Raji (cell line): ENCODE measurements around the gene DCLK1.

Source experiments
- POLR2A ChIP-seq: IDR thresholded peaks from 2 replicates; pipeline ENCODE4 v1.6.1; 2011; ENCODE audit warnings: low read depth, low read length, control low read depth; ENCODE audit not compliant: insufficient read depth

DCLK1 gene

DNA sequence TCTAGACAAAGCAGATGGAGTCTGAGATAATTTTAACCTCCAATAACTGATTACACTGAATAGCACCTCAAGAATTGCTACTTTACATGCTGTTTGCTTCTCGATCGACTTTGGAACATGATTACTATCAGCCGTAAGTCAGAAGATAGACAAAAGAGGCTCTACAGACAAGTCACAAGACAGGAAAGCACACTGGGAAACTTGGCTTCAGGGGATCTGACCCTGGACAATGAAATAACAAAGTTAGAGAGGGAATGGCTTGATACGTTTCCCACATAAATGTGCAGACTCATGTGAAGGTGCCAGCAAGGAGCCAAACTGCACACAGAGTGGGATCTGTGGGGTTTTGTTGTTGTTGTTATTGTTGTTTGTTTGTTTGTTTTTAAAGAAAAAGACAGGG, 28.5 kb downstream of the DCLK1 start:
- TF ChIP-seq POLR2A = no peak

DNA sequence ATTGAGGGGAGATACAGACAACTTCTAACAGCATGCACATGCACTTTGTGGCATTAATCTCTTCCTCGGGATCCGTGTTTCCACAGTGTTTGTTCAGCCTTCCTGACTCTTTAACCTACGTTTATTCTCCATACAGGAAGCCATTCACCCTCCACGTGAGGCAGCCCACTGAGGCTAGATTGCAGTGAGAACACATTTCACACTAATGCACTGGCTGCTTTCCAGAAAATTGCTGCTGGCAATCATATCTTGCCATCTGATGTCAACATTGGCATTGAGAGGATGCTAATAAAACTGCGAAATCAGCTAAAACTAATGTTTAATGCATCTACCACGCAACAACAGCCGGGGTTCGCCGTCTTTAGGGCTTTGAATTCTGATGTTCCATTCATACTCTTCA, 30.0 kb downstream of the DCLK1 start:
- no peak for TF ChIP-seq POLR2A

DNA sequence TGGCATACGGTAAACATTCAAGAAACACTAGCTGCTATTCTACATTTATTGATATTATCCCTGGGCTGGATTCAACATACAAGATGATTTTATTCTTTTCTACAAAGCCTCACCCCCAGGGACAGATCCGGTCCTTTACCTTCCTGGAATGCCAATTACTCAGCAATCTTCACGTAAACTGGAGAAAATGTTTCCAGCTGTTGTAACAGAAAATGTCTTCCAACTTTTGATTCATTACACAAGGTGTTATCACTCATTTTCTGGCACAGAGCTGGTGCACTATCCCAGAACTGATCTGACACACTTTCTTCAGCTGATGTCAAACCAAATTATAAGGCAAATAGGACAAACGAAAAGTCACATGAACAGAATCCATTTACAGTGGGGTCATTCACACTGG, 33.1 kb downstream of the DCLK1 start:
- no peak for TF ChIP-seq POLR2A

DNA sequence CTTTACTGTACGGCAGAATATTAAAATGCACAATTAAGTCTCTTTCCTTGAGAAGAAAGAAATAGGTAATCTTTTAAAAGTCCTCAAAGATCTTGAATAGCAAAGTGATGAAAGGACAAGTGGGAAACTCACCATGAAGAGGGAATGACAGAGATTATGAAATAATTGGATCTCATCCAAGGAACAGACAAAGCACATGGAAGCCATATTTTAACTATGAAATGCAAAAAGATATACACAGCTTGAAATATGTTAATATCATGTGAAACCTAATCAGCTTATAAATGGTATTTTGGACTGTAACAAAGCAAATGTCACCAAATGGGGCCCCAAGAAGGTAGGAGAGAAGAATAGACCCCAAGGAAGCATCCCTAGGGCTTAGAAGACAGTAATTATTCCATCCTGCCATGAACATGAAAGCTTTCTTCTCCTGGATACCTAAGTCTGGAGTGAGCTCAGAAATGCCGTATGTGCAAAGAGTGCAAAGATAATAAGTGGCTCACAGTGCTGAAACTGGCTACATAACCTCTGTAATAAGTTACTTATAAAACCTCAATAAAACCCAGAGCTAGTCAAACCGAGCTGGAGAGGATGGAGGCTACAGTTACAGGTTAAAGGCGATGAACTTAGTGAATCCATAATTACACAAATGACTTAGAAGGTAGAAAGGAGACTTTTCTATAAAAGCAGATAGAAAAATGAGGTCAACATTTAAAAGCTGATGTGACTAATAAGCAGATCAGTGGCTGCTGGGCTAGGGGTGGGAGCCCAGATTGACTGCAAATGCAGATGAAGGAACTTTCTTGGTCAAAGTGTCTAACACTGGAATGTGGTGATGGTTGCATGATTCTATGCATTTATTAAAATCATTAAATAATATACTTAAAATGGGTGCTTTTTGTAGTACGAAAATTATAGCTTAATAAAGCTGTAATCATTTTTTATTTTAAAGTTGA, 34.4 kb downstream of the DCLK1 start:
- no peak for TF ChIP-seq POLR2A

DNA sequence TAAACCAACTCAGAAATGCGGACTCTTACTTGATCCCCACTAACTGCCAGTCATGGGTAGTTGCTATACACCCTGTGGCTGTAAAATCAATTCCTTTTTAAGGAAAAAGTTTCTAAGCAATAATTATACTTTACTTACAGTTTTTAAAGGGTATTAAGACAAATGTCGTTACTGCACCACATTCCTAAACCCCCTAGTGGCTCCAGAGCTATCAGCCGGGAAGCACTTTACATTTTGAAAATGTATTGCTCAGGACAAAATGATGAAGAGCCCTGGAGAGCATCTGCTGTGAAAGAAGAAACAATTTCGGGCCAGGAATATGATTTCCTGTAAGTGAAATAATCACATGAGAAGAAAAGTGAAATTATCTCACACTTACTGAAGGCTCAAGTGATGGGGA, 36.7 kb downstream of the DCLK1 start:
- no peak for TF ChIP-seq POLR2A

DNA sequence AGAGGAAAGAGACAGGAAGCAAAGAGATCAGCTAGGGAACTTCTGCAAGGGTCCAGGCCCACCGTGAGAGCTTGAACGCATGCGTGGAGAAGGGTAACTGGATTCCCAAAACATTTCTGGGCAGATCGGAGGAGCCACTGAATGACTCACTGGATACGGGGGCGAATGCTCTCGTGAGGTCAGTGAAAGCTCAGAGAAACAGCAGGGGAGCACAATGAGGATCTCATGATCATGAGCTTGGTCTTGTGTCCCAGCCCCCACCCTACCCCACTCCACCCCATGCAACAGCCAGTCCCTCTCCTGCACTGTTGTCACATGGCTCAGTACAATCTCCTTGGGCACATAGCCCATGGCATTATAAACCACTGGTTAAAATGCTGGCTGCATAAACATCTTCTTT, 40.6 kb downstream of the DCLK1 start:
- TF ChIP-seq POLR2A = no peak

DNA sequence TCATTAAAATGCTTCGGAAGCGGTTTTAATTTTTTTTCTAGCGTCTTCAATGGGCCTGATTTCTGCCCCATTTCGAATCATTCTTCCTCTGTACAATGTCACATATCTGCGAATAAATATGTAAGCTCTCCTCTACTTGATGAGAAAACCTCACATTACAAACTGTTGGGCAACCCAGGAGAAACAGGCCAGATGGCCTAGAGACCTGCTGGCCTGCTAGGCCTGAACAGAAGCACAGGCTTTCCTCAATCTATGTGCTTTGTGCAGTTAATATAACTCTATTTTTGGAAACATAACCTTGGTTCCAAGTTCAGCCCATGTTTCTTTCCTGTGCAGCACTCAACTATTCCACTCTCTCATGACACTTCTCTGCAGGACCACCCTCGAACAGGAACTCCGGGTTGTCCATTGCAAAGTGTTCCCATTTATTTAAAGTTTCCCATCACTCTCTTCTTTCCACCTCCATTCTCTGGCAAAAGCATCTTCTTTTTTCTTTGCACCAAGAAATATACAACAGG, 42.0 kb downstream of the DCLK1 start:
- TF ChIP-seq POLR2A = no peak

DNA sequence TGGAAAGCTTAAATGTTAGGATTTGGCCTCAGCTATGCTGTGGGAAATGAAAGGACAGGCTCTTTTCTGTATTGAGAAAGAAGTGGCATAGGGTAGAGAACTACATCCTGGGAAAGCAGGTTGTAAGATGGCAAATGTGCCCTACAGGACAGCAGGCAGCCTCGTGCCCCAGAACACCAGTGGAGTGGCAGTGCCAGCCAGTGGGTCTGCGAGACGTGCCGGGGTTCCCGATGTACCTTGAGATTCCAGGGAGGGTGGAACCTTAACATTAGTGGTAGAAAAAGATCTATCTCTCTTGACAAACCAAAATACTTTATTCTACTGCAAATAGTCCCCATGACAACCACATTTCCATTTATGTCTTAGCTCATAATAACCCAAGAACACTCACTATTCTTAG, 42.7 kb downstream of the DCLK1 start:
- TF ChIP-seq POLR2A = no peak

DNA sequence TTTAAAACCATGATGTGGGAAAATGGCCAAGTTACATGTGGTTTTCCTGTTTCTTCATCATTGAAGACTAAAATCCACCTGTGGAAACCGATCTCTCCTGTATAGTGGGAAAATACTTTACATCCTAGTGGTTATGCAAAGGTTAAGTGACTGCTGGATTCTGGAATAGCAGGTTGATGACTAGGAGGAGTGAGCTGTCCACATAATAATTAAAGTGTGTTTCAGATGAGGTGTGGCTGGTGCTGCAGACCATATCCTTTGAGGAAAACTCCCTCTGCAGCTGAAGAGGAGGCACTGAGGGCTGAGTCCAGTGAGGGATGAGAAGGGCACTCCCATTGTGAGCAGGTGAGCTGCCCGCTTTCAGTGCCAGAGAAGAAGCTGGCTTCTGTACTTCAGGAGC, 43.2 kb downstream of the DCLK1 start:
- TF ChIP-seq POLR2A = no peak

DNA sequence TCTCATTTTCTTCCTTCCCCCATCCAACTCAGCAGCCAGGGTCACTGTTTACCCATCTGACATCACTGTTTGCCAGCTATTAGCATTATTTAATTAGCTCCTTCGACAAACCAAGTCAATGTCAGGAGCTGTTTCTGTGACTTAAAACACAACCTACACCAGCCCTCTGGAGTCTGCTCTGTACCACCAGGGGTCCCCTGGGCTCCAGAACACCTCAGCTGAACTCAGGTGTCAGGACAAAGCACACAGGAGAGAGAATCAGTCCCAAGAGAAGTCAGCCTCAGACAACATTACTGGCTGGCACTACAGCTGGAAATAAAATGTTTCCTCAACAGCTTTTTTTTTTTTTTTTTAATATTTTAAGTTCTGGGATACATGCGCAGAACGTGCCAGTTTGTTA, 45.1 kb downstream of the DCLK1 start:
- no peak for TF ChIP-seq POLR2A

DNA sequence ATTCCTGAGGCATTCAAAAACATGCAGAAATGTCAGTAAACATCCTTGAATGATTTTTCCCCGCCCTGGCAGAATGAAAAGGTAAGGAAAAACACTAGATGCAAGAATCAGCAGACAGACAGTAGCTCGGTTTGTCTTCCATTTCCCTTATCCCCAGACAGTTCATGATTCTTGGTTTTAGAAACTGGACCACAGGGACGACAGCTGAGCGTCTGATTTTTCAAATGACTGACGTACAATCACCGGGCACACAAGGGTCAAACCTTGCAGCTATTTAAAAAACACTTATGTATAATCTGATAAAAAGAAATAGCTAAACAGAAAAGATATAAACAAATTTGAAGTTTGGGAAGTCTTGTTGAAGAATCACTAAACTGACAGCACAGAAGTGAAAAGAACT, 47.1 kb downstream of the DCLK1 start:
- TF ChIP-seq POLR2A = no peak

DNA sequence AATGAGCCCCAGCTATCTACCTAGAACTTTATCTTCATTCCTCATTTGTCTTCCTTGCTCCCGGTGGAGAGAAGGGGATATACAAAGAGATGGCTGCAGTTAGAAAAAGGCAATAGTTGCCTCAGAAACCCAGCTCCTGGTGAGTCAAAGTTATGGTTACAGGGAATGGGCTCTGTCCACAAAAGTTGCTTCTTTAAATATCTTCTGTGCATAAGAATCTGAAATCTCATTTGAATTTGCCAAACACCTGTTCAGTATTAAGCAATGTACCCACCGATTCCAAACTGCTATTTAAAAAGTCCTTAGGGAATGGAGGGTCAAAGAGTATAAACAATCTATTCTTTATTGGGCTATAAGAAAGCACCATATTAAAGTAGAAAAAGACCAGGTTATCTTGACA, 48.4 kb downstream of the DCLK1 start:
- TF ChIP-seq POLR2A = no peak

DNA sequence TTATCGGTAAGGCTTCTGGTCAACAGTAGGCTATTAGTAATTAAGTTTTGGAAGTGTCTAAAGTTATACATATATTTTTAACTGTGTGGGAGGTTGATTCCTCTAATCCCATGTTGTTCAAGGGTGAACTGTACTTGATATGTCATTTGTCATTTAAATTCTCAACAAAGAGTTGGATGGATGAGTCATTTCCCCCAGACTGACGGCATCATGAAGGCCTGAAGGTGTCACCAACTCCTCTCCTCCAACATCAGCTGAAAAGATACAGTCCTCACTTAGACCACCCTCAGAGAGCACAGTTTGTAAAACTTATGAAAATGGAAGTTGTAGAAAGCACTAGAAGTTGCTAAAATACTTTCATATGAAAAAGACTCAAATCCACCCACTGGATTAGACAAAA, 48.8 kb downstream of the DCLK1 start:
- TF ChIP-seq POLR2A = no peak

DNA sequence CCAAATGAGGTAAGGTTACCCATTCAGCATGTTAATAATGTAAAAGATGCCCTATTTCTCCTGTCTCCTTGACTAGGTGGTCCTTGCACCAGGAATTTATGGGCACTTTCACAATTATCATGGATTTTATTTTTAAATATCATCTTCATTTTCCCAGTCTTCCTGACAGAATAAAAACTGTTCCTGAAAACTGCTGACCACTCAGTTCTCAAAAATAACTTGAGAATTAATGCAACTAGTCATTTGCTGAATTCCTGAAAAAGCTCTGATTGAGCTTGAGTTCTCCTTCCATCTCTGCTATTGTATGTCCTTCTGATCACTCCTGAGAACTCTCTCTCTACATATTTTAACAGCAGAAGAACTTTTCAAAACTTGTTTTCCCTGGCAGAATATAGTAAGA, 55.0 kb downstream of the DCLK1 start:
- TF ChIP-seq POLR2A = no peak

DNA sequence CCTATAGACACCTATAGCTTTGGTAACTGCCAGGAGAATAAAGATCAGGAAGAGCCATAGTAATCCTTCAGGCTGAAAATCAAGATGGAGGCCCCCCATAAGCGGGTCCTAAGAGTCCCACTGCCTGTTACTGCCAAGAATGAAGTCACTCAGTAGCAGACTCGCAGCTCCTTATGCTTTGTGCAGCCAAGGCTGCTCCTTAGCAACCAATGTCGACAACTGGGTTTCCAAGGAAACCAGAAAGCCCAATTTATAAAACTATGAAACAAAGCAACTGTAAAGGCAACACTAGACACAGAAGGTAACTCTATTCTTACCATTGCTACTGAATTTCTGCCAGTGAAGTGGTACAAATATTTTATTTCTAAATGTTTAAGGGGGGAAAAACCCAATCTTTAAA, 56.5 kb downstream of the DCLK1 start:
- no peak for TF ChIP-seq POLR2A

DNA sequence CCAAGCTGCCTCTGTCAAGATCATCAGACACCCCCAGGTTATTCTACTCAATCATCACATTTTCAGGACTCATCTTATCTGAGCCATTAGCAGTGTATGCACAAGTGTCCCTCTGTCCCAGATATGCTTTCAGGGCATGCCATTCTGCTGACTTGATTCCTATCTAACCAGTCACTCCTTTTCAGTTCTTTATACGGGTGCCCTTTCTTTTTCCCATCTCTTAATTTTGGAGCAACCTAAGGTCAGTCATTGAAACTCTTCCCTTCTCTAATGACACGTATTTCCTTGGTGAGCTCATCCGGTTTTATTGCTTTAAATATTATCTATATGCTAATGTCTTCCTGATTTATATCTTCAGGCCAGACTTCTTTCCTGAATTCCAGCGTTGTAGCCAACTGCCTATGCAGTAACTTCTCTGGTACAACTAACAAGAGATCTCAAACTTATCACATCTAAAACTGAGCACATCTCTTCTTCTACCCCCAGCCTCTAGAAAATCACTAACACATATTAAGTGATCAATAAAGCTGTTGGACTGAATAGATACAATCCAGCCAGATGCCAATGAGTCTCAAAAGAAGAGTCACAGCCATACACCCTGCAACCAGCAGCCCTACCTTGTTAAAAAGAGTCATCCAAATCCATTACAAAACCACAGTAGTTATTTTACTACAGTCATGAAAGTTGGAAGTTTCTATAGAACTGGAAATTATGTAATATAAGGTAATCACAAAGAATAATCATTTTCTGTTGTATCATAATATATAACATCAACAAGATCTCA, 58.8 kb downstream of the DCLK1 start:
- no peak for TF ChIP-seq POLR2A
